HG02588 (cell line): ENCODE measurements around the gene TRAP1.

Experiments
- ATAC-seq: cut with Tn5 transposase; IDR thresholded peaks from one replicate; pipeline ENCODE4 v1.9.1; 2021; ENCODE audit warnings: mild to moderate bottlenecking, moderate library complexity; ENCODE audit not compliant: unreplicated experiment

The TRAP1 gene

DNA sequence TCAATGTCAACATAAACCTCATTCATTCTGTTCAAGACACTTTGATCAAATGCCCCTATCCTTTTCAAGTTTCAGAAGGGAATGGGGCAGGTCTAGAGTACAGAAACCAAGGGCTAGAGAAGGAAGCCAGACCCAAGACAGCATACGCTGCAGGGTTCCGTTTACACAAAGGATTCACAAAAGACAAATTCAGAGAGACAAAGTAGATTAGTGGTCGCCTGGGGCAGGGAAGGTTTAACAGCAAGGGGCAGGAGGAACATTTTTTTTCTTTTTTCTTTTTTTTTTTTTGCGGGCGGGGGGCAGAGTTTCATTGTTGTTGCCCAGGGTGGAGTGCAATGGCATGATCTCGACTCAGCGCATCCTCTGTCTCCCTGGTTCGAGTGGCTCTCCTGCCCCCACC lies 19.9 kb upstream of the TRAP1 start:
- ATAC-seq, result no peak

- no peak for ATAC-seq
These were observed 18.8 kb upstream of the TRAP1 start for GRCh38 chr16:3736116-3736515.

DNA sequence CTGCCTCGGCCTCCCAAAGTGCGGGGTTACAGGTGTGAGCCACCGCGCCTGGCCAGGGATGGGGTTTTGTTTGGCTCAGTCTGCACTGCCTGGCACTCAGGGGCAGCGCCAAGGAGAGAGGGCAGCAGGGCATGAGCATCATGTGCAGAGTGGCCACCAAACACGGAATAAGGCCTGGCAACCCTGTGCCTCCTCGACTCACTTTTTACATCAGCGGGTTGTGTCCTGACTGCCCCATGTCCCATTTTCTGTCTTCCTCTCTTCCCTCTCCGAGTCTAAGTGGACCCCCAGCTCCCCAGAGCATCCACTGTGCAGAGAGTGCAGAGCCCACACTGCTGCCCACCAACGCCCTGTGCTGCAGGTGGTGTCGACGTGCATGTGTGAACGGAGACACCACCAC lies 18.2 kb upstream of the TRAP1 start:
- no peak for ATAC-seq

GRCh38 chr16:3734758-3735221 lies 17.5 kb upstream of the TRAP1 start:
- ATAC-seq, result no peak

- no peak for ATAC-seq
These were observed 16.9 kb upstream of the TRAP1 start for GRCh38 chr16:3734084-3734757.

DNA sequence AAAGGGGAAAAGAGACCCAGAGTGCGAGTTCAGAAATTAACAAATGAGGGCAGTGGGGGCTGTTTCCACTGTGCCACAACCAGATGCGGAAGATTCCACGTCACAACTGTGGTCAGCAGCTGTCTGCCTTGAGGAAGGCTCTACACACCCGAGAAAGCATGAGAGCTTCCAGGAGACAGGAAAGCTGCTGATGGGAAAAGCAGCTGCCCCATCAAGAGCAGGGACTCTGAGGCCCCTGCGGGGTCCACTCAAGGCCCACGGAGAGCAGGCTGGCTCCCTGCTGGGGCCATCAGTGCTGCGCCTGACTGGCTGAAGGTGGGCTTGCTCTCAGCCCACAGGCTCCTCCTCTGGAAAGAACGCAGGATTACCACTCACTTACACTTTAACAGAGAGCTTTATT lies 14.8 kb upstream of the TRAP1 start:
- no peak for ATAC-seq

- ATAC-seq, result no peak
These were observed 14.0 kb upstream of the TRAP1 start for GRCh38 chr16:3731126-3731935.

DNA sequence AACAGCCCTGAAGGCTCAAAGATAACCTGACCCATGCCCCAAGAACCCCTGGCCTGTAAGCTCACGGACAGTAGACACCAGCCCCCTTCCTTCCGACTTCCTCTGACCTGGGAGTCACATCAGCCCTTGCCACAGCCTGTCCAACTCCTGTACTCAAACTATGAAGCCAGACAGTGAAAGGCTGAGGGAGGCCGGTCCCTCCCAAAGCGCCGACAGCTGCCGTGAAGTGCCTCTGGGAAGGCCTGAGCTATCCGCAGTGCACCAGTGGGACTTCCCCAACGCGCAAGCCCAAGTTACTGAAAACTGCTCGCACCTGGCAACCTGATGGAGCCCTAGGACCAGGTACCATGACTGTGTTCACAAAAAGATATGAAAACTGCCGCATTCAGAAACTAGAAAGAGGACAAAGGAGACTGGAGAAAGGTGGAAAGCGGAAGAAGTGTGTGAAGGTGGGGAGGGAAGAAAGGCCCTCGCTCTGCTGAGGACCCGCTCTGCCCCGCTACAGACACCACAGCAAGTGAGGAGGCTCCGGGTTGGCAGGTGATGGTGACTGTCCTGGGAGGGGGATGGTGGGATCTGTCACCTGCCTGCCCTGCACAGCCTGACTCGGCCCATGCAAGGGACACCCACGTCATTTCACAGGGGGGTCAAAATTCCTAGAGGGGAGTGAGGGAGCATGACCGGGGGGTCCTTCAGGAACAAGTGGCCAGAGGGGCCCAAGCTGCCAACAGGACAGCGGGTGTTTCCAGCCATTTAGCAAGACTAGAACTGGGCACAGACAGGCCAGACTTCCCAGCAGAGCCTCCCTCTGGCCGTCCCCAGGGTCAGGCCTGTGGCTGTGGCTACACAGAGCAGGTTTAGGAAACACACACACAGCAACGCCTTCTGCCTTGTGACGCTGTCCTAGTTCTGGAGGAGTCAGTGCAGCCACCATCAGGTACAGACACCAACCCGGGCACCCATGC lies 13.1 kb upstream of the TRAP1 start:
- no peak for ATAC-seq

GRCh38 chr16:3729161-3730112 lies 12.1 kb upstream of the TRAP1 start:
- ATAC-seq, result no peak

GRCh38 chr16:3728424-3729160 lies 11.3 kb upstream of the TRAP1 start:
- no peak for ATAC-seq

GRCh38 chr16:3727806-3728381 lies 10.6 kb upstream of the TRAP1 start:
- no peak for ATAC-seq

DNA sequence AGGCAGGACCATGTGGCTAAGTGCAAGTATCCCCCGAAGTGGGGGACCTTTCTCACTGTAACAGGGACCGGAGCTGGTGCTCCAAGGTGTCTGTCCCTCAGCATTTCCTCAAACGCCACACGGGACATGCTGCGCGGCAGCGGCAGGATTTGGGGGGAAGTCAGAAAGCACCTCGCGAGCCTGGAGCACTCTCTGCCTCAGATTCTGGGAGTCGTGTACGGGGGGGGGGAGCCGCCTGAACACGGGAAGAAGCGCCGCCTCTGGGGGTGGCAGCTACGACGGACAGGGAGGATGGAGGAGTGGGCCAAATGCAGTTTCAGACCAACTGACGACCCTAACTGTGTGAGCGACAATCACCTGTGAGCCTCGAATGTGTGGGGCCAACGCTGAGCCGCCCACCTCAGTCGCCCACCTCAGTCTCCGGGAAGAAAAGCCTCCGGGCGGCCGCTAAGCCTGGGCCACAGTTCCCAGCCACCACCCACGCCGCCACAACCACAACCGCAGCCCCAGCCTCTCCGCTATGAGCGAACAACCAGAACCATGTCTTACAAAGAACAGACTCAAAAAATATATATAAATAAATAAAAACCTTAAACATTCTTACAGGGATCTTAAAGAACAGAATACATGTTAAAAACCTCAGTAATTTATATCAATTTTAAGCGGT lies 8.8 kb upstream of the TRAP1 start:
- no peak for ATAC-seq

- no peak for ATAC-seq
These were observed 8.0 kb upstream of the TRAP1 start for GRCh38 chr16:3725276-3725675.

GRCh38 chr16:3722508-3722907 lies 5.2 kb upstream of the TRAP1 start:
- ATAC-seq, result no peak

GRCh38 chr16:3720418-3720817 lies 3.1 kb upstream of the TRAP1 start:
- no peak for ATAC-seq

GRCh38 chr16:3718628-3719027 lies 1.3 kb upstream of the TRAP1 start:
- no peak for ATAC-seq

- ATAC-seq, result no peak
These were observed 681 bp upstream of the TRAP1 start for GRCh38 chr16:3718019-3718391.

DNA sequence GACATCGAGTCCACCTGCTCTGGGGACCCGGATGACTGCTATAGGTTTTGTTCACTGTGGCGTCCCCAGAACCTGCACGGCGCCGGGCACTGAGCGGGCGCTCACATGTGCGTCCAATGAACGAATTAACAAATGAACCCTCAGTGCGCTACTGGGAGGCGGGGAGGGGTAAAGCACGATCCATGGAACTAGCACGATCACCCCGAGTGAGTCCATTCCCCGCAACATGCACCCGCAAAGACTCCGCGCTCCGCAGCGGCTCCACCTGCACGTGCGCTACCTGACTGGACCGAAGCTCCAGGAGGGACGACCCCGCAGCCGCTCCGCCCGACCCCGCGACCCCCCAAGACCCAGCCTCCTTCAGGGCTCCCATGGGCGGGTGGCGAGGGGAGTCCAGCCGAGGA lies 491 bp downstream of the TRAP1 start:
- ATAC-seq, result peak; percentile 12

- ATAC-seq, result no peak
These were observed 1.9 kb downstream of the TRAP1 start for GRCh38 chr16:3715430-3715829.
